ENCODE measurements around the gene PRR23E.

The PRR23E gene

DNA sequence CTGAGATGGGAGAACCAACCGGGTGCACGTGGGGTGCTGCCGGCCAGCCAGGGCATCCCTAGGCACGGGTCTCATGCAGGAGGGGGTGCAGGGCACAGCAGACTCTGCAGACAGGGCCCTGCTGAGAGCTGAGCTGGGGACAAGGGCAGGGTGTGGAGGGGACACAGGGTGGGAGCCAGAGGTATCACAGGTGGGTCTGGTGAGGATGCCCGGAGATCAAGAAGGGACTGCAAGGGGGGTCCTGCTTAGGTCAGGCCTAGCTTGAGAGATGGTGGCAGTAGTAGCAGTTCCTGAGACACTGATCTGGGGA is 39.5 kb upstream of the PRR23E start:
- DNase-seq (ENCODE audit: low read depth): no peak
- H3K4me1 ChIP-seq (ENCODE audit: control insufficient read depth, insufficient read depth, low read length): peaks cover 11% of the 10 kb centered on the region
- H3K27me3 ChIP-seq (replicated peaks; ENCODE audit: control insufficient read depth, insufficient read depth, low read length): peaks cover 28% of the 10 kb centered on the region
- H3K36me3 ChIP-seq (ENCODE audit: control insufficient read depth, insufficient read depth, low read length, severe bottlenecking): no peaks in the 10 kb centered on the region
- H3K4me3 ChIP-seq (ENCODE audit: low read length): no peak overlapping the region
- no peaks in the 10 kb centered on the region for H3K9me3 ChIP-seq (ENCODE audit: control insufficient read depth, low read length)
- H3K9ac ChIP-seq (ENCODE audit: low read length): no peak overlapping the region

DNA sequence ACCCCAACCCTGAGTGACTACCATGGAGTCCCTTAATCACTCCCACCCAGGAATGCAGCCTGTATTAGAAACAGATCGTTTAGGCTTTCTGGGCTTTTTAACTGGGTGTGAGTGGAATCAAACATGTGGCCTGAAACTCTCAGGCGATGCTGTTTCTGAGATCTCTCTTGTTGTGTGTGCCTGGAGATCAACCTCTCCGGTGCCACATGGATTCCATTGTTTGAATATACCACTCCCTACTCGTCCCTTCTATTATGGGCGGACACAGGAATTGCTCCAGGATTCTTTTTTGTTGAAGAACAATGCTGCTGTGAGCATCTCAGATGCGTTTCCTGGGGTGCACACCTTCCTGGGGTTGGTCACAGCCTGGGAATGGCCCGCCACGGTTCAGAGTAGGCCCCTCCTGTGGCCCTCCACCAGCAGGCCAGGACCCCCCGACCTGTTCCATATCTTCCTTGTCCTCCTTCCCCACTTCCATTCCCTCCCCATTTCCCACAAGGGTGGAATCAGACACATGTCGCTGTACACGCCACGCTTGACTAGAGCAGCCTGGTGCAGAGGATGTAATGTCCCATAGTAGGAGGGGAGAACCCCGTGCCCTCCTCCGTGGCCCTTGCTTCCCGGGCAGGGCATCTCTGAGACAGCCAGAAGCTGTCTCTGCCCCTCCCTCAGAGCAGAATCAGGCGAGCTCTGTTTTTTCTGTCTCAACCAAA is 36.4 kb upstream of the PRR23E start:
- H3K4me3 ChIP-seq (ENCODE audit: low read length): no peak overlapping the region
- H3K27me3 ChIP-seq (replicated peaks; ENCODE audit: control insufficient read depth, insufficient read depth, low read length): peaks cover 48% of the 10 kb centered on the region
- H3K36me3 ChIP-seq (ENCODE audit: control insufficient read depth, insufficient read depth, low read length, severe bottlenecking): no peaks in the 10 kb centered on the region
- peaks cover 8% of the 10 kb centered on the region for H3K4me1 ChIP-seq (ENCODE audit: control insufficient read depth, insufficient read depth, low read length)
- no peak overlapping the region for H3K9ac ChIP-seq (ENCODE audit: low read length)
- no peak for DNase-seq (ENCODE audit: low read depth)
- no peaks in the 10 kb centered on the region for H3K9me3 ChIP-seq (ENCODE audit: control insufficient read depth, low read length)

DNA sequence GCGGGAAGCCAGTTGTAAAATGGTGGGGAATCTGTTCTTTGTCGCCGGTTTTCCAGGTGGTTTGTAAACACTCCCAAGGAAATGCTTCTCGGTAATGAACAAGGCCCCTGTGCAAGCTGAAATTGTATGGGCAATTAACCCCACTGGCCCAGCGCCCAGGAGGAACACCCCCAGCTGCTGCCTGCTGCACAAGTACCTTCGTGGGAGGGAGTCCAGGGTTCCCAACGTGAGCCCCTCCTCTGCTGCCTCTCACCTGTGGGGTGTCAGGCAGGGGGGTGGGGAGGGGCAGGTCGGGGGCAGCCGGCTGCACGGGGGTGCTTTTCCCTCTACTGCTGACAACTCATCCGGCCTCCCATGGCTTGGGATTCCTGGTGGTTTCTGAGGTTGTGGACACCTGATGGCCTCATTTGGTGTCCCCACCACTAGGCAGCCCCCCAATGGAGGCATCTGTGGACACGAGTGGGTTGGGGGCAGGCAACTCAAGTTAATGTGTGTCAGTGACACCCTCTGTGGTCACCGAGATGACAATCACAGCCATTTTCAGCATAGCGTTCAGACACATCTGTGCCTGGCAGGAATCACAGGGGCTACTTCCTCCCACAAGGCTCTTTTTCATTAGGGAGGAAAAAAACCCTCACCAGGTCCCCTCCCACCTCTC is 35.6 kb upstream of the PRR23E start:
- Histone ChIP-seq H3K4me1 (ENCODE audit: control insufficient read depth, insufficient read depth, low read length) (no peaks in the 10 kb centered on the region), H3K36me3 (ENCODE audit: control insufficient read depth, insufficient read depth, low read length, severe bottlenecking) (no peaks in the 10 kb centered on the region), H3K9me3 (ENCODE audit: control insufficient read depth, low read length) (no peaks in the 10 kb centered on the region), H3K4me3 (ENCODE audit: low read length) (no peak overlapping the region), H3K27me3 (replicated peaks; ENCODE audit: control insufficient read depth, insufficient read depth, low read length) (peaks cover 50% of the 10 kb centered on the region), H3K9ac (ENCODE audit: low read length) (no peak overlapping the region)
- no peak for DNase-seq (ENCODE audit: low read depth)

DNA sequence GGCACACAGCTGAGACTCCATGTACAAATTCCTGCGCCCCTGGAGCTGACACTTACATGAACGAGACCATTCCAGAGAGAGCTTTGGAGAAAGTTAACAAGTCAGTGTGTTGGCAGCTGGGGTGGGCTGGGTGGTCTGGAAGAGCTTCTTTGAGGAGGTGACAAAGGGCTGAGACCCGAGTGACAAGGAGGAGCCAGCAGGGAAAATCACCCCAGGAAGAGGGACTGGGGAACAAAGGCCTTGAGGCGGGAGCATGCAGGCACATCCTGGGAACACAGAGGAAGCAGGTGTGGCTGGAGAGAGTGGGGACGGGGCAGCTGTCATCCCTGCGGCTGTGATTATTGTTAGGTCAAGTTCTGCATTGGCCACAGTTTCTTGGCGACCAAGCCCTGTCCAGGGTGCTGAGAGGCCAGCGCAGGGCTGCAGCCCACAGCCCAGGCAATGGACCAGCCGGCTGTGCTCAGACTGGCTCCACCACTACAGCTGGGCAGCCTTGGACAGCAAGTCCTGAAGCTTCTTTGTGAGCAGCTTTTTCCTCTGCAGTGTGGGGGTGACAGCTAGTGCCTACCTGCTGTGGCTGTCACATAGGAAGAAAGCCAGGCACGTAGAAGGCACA is 34.2 kb upstream of the PRR23E start:
- Histone ChIP-seq H3K9me3 (ENCODE audit: control insufficient read depth, low read length) (no peaks in the 10 kb centered on the region), H3K36me3 (ENCODE audit: control insufficient read depth, insufficient read depth, low read length, severe bottlenecking) (no peaks in the 10 kb centered on the region), H3K9ac (ENCODE audit: low read length) (no peak overlapping the region), H3K4me3 (ENCODE audit: low read length) (no peak overlapping the region), H3K27me3 (replicated peaks; ENCODE audit: control insufficient read depth, insufficient read depth, low read length) (peaks cover 59% of the 10 kb centered on the region), H3K4me1 (ENCODE audit: control insufficient read depth, insufficient read depth, low read length) (no peaks in the 10 kb centered on the region)
- peak; percentile 37 for DNase-seq (ENCODE audit: low read depth)

DNA sequence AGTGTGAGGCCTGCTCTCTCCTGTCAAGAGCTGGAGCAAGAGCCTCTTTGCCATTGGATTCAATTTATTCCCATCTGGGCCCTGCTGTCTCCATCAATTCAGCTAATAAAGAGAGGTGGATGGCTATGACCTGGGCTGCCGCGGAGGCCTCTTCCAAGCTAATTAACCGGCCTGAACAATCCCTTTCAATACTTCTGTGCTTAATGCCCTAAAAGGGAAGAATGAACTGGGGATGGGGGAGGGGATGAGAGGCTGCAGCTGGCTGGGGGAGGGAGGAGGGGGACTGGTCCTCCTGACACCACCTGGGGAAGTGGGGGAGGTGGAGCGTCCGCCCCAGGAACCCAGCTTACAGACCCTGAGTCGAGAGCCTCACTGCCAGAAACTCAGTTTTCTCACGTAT is 33.4 kb upstream of the PRR23E start:
- H3K9ac ChIP-seq (ENCODE audit: low read length): no peak overlapping the region
- DNase-seq (ENCODE audit: low read depth): no peak
- H3K27me3 ChIP-seq (replicated peaks; ENCODE audit: control insufficient read depth, insufficient read depth, low read length): peaks cover 66% of the 10 kb centered on the region
- H3K4me1 ChIP-seq (ENCODE audit: control insufficient read depth, insufficient read depth, low read length): no peaks in the 10 kb centered on the region
- no peak overlapping the region for H3K4me3 ChIP-seq (ENCODE audit: low read length)
- H3K36me3 ChIP-seq (ENCODE audit: control insufficient read depth, insufficient read depth, low read length, severe bottlenecking): no peaks in the 10 kb centered on the region
- H3K9me3 ChIP-seq (ENCODE audit: control insufficient read depth, low read length): no peaks in the 10 kb centered on the region

DNA sequence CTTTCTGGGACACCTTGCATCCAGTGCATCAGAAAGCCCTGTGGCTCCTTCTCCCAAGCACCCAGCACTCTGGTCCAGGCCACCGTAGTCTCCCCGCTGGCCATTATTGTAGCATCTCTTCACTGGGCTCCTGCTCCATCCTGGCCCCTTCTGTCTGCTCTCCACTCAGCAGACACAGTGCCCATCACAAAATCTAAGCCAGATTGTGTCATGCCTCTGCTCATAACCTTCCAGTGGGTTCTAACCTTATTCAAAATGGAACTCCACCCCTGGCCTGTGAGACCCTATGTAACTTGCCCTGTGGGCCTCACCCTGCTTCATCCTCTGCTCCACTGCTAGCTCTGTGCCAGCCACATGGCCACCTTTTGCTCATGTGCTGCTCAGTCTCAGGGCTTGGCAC is 31.7 kb upstream of the PRR23E start:
- Histone ChIP-seq H3K4me3 (ENCODE audit: low read length) (no peak overlapping the region), H3K4me1 (ENCODE audit: control insufficient read depth, insufficient read depth, low read length) (no peaks in the 10 kb centered on the region), H3K36me3 (ENCODE audit: control insufficient read depth, insufficient read depth, low read length, severe bottlenecking) (no peaks in the 10 kb centered on the region), H3K27me3 (replicated peaks; ENCODE audit: control insufficient read depth, insufficient read depth, low read length) (peaks cover 68% of the 10 kb centered on the region), H3K9ac (ENCODE audit: low read length) (no peak overlapping the region), H3K9me3 (ENCODE audit: control insufficient read depth, low read length) (no peaks in the 10 kb centered on the region)
- no peak for DNase-seq (ENCODE audit: low read depth)

DNA sequence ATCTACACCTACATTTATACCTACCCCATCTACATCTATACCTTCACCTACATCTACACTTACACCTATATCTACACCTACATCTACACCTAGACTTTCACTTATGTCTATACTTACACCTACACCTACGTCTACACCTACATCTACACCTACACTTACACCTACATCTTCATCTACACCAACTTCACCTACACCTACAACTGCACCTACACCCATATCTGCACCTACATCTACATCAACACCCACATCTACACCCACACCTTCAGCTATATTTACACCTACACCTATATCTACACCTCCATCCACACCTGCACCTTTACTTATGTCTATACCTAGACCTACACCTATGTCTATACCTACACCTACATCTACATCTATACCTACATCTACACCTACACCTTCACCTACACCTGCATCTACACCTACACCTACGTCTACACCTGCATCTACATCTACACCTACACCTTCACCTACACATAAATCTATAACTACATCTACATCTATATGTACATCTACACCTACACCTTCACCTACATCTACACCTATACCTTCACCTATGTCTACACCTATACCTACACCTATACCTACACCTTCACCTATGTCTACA is 30.9 kb upstream of the PRR23E start:
- Histone ChIP-seq H3K4me1 (ENCODE audit: control insufficient read depth, insufficient read depth, low read length) (no peaks in the 10 kb centered on the region), H3K9ac (ENCODE audit: low read length) (no peak overlapping the region), H3K36me3 (ENCODE audit: control insufficient read depth, insufficient read depth, low read length, severe bottlenecking) (no peaks in the 10 kb centered on the region), H3K9me3 (ENCODE audit: control insufficient read depth, low read length) (no peaks in the 10 kb centered on the region), H3K4me3 (ENCODE audit: low read length) (no peak overlapping the region), H3K27me3 (replicated peaks; ENCODE audit: control insufficient read depth, insufficient read depth, low read length) (peaks cover 68% of the 10 kb centered on the region)
- no peak for DNase-seq (ENCODE audit: low read depth)

DNA sequence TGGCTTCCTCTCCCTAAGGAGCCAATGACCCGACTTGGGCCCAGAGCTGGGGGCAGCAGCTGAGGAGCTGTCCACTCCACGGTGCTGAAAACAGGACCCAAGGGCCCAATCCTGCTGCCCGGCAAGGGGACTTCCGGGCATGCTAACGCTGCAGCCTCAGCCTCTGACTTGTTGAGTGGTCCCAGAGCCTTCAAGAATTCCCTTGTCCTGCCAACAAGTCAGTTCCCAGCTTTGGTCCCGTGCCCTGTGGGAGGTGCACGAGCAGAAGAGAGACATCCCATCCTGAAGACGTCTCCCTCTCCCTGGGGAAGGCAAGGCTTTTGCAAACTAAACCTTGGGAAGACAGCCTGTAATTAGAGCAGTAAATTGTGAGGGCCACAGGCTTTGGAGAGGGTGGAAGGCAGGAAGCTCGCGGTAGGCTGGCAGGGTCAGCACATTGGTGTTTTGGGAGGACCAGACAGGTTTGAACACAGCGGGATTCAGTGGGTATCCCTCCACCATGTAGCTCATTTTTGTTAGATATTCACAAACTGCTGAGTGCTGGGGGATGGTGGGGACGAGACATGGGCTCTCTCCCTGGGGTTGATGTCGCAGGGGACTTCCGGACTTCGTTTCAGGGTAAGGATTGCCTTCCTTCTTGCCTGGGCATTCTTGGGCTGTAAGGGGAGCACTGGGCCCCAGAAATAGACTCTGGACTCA is 29.8 kb upstream of the PRR23E start:
- no peak overlapping the region for H3K9ac ChIP-seq (ENCODE audit: low read length)
- H3K9me3 ChIP-seq (ENCODE audit: control insufficient read depth, low read length): peaks cover 3% of the 10 kb centered on the region
- H3K4me1 ChIP-seq (ENCODE audit: control insufficient read depth, insufficient read depth, low read length): no peaks in the 10 kb centered on the region
- H3K4me3 ChIP-seq (ENCODE audit: low read length): no peak overlapping the region
- DNase-seq (ENCODE audit: low read depth): no peak
- no peaks in the 10 kb centered on the region for H3K36me3 ChIP-seq (ENCODE audit: control insufficient read depth, insufficient read depth, low read length, severe bottlenecking)
- peaks cover 71% of the 10 kb centered on the region for H3K27me3 ChIP-seq (replicated peaks; ENCODE audit: control insufficient read depth, insufficient read depth, low read length)

DNA sequence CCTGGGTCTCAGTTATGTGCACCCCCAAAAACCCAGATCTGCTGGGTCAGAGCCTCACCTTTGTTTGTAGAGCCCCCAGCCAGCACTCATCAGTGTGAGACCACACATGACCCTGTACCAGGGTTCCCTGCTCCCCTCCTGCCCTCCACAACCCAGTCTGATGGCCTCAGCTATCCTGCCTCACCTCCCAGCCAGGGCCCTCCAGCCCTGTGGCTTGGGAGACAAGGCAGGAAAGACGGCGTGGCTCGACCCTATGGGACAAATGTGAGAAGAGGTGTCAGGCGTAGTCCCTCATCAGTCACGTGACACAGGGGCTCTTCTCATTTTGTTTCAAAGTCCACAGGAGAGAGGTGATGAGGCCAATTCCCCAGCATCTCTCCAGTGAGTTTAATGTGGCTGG is 28.3 kb upstream of the PRR23E start:
- Histone ChIP-seq H3K4me3 (ENCODE audit: low read length) (no peak overlapping the region), H3K9ac (ENCODE audit: low read length) (no peak overlapping the region), H3K4me1 (ENCODE audit: control insufficient read depth, insufficient read depth, low read length) (no peaks in the 10 kb centered on the region), H3K9me3 (ENCODE audit: control insufficient read depth, low read length) (peaks cover 3% of the 10 kb centered on the region), H3K27me3 (replicated peaks; ENCODE audit: control insufficient read depth, insufficient read depth, low read length) (peaks cover 58% of the 10 kb centered on the region), H3K36me3 (ENCODE audit: control insufficient read depth, insufficient read depth, low read length, severe bottlenecking) (no peaks in the 10 kb centered on the region)
- no peak for DNase-seq (ENCODE audit: low read depth)

DNA sequence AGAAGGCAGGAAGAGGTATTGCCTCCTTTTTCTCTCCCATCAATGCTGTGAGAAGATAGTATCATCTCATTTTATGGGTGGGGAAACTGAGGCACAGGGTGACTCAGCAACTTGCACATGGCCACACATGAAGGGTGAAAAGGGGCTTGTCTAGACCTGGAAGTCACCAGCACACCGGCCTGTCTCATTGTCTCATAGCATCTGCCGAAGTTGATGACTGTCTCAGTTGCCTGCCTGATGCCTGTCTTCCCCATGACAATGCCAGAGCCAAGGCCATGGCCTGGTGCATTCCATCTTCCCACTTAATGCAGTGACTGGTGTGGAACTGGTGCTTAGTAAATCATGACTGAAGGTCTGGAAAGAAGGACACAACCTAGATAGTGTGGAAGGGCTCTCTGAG is 27.9 kb upstream of the PRR23E start:
- H3K4me3 ChIP-seq (ENCODE audit: low read length): no peak overlapping the region
- H3K9ac ChIP-seq (ENCODE audit: low read length): no peak overlapping the region
- H3K36me3 ChIP-seq (ENCODE audit: control insufficient read depth, insufficient read depth, low read length, severe bottlenecking): no peaks in the 10 kb centered on the region
- no peak for DNase-seq (ENCODE audit: low read depth)
- peaks cover 3% of the 10 kb centered on the region for H3K9me3 ChIP-seq (ENCODE audit: control insufficient read depth, low read length)
- H3K27me3 ChIP-seq (replicated peaks; ENCODE audit: control insufficient read depth, insufficient read depth, low read length): peaks cover 56% of the 10 kb centered on the region
- H3K4me1 ChIP-seq (ENCODE audit: control insufficient read depth, insufficient read depth, low read length): no peaks in the 10 kb centered on the region

All from adipocyte (in vitro differentiated cells).